HG02642 (cell line): ENCODE measurements around the gene SERTAD2.

Experiments used
- ATAC-seq: cut with Tn5 transposase; IDR thresholded peaks from one replicate; pipeline ENCODE4 v1.9.1; 2021; ENCODE audit warnings: mild to moderate bottlenecking; ENCODE audit not compliant: unreplicated experiment, poor library complexity

Gene SERTAD2, protein sequence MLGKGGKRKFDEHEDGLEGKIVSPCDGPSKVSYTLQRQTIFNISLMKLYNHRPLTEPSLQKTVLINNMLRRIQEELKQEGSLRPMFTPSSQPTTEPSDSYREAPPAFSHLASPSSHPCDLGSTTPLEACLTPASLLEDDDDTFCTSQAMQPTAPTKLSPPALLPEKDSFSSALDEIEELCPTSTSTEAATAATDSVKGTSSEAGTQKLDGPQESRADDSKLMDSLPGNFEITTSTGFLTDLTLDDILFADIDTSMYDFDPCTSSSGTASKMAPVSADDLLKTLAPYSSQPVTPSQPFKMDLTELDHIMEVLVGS

DNA sequence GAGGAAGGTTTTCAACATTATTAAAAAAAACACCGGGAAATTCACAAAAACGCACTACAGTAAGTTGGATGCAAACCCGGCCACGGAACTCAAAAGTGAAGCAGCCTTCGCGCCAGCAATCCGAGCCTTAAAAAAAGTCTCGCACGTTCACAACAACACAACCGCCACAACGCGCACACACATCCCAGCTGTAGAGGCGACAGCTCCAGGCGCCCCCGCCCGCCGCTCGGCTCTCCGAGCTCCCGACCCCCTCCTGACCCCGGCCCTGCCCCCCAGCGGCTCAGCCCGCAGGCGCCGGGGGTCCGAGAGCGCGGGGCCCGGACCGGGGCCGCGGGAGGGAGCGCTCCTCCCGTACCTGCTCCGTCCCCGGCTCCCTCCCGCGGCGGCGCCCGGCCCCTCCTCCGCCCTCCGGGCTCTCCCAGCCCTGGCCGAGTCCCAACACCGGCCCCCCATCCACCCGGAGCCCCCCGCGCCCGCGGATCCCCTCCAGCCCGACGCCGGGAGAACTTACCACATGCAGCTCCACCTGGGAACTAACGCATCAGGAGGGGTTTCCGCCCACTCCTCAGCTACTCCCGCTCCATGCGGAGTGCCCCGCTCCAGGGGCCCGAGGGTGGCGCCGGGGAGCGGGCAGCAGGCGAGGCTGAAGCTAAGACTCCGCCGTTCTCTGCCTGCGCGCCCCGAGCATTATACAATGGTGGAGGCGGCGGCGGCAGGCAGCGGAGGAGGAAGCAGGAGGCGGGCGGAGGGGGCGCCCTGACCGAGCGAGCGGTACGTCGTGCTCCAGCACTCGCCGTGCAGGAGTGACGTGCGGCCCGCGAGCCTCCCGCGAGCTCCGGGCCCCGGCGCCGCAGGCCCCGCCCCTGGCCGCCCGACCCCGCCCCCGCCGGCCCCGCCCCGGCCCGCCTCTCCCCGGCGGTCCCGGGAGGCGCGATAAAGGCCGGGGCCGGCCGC lies at the start of gene SERTAD2:
Gene SERTAD2 (minus strand): TSS at position 805 of the 954 bp plus-strand sequence. CDS start 17,042 bp downstream, outside the sequence.
- ATAC-seq: peak; percentile 80

GRCh38 chr2:64700133-64700809 lies 46.6 kb upstream of the SERTAD2 start:
- peak; percentile 38 for ATAC-seq

DNA sequence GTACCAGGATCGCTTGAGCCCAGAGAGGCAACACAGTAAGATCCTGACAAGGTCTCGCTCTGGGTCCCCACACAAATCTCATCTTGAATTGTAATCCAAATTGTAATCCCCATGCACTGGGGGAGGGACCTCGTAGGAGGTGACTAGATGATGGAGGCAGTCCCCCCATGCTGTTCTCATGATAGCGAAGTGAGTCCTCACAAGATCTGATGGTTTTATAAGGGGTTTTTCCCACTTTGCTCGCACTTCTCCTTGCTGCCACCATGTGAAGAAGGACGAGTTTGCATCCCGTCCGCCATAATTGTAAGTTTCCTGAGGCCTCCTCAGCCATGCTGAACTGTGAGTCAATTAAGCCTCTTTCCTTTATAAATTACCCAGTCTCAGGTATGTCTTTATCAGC lies 46.0 kb upstream of the SERTAD2 start:
- ATAC-seq: peak; percentile 27

- ATAC-seq: peak; percentile 85
Measured at GRCh38 chr2:64698668-64699444, 45.1 kb upstream of the SERTAD2 start.

- ATAC-seq: no peak
Measured at GRCh38 chr2:64698177-64698643, 44.5 kb upstream of the SERTAD2 start.

DNA sequence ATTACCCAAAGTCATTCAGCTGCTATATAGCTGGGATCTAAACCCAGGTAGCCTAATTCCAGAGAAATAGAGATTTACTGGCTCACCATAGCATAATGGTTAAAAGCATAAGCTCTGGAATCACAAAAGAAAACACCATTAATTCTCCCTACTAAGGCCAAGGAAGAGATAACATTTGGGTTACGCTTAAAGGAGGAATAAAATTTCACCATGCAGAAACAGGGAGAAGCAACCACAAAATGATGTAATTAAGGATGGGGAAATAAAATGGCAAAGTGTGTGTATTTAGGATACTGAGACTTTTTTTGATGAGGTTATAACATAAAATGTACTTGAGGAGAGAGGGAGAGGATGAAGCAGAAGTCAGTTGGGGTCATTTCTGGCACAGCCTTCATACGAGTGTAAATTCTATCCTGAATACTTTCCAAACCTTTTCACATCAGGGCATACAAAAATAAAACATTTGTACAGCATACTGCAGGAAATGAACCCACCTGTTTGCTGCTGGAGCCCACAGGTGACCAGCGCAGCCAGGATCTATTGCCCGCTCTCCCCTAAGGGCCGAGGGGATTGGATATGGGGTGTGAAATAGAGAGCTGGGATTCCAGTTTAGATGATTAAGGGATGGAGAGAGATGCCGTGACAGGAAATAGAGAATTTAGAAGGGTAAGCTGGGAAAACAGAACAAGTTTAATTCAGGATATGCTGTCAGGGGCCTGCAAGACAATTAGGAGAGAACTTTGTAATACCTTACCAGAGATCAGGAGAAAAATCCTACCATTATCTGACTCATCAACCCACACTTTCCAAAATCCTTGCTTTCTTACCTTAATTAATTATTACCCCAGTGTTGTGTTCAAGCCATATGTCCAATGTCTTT lies 43.8 kb upstream of the SERTAD2 start:
- ATAC-seq: no peak

- no peak for ATAC-seq
Measured at GRCh38 chr2:64696636-64697035, 42.9 kb upstream of the SERTAD2 start.

GRCh38 chr2:64695721-64696261 lies 42.1 kb upstream of the SERTAD2 start:
- ATAC-seq: no peak

DNA sequence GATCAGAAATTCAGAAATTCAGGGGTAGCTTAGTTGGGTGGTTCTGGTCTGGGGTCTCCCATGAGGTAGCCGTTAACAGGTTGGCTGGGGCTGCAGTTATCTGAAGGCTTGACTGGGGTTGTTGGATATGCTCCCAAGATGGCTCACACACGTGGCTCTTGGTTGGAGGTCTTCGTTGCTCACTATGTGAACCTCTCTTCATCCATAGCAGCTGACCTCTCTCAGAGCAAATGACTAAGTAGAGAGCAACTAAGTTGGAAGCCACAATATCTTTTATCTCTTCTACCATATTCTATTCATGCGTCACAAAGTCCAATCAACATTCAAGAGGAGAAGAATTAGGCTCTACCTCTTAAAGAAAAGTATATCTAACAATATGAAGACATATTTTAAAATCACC lies 38.7 kb upstream of the SERTAD2 start:
- no peak for ATAC-seq

GRCh38 chr2:64688909-64689308 lies 35.2 kb upstream of the SERTAD2 start:
- ATAC-seq: no peak

GRCh38 chr2:64686283-64686956 lies 32.7 kb upstream of the SERTAD2 start:
- no peak for ATAC-seq

- ATAC-seq: no peak
Measured at GRCh38 chr2:64685430-64685829, 31.7 kb upstream of the SERTAD2 start.

DNA sequence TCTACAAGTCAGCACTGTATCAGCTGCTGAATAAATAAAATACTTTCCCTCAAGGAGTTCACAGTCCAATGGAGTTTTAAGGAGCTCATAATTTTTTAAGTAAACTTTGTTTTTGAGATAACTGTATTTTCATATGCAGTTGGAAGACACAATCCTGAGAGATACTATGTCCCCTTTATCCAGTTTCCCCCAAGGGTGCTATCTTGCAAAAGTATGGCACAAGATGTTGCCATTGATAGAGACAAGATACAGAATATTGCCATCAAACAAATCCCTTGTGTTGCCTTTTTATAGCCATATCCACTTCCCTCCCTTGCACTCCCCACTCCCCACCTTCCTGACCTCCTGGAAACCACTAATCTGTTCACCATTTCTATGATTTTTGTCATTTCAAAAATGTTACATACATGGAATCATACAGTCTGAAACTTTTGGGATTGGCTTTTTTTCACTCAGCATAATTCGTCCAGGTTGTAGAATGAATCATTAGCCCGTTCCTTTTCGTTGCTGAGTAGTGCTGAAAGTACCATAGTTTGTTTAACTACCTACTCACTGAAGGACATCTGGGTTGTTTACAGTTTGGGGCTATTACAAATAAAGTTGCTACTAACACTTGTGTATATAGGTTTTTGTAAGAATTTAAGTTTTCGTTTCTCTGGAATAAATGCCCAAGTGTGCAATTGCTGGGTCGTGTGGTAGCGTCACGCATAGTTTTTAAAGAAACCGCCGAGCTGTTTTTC lies 30.2 kb upstream of the SERTAD2 start:
- no peak for ATAC-seq

DNA sequence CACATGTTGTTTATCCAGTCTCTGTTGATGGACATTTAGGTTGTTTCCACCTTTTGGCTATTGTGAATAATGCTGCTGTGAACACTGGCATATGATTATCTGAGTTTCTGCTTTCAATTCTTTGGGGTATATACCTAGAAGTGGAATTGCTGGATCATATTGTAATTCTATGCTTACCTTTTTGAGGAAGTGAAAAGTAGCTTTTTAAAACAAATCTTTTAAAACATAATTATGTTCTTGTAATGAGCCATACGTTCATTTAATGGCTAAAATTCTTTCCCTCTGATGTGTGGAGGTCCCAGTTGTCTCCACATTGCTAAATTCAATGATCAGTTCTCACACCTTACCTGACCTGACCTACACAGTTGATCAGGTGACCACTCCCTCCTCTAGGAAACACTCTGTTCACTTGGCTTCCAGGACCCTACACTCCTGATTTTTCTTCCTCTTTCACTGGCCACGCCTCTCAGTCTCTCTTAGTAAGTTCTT lies 27.8 kb upstream of the SERTAD2 start:
- no peak for ATAC-seq

DNA sequence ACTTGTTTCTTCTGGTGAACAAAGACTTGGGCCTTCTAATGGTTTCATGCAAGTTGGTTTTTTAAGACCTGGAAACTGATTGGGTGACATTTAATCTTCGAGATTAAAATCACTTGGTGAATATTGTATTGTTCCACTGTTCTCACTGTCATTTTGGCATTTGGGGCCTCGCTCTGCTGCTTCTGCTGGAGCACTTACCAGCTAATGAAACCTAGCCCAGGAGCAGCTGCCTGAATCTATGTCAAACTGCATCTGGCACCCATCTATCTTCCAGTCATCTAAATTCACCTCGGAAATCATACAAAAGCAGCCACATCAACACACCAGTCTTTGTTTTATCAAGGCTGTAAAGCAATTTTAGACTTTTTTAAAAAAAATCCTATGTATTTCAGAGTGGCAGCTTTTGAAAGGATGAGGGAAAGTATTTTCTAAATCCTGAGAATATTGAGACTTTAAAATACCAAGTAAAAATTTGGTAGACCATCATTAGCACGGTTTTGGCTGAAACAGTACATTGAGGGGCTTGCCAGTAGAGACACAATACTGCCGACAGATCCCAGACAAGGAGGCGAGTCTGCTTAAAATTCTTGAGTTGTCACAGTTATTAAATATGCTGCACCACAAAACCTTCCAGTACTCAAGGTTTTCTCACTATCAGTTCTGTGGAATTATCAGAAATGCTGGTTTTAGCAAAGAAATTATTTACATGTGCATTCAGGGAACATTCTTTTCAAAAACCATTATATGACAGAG lies 26.1 kb upstream of the SERTAD2 start:
- no peak for ATAC-seq

DNA sequence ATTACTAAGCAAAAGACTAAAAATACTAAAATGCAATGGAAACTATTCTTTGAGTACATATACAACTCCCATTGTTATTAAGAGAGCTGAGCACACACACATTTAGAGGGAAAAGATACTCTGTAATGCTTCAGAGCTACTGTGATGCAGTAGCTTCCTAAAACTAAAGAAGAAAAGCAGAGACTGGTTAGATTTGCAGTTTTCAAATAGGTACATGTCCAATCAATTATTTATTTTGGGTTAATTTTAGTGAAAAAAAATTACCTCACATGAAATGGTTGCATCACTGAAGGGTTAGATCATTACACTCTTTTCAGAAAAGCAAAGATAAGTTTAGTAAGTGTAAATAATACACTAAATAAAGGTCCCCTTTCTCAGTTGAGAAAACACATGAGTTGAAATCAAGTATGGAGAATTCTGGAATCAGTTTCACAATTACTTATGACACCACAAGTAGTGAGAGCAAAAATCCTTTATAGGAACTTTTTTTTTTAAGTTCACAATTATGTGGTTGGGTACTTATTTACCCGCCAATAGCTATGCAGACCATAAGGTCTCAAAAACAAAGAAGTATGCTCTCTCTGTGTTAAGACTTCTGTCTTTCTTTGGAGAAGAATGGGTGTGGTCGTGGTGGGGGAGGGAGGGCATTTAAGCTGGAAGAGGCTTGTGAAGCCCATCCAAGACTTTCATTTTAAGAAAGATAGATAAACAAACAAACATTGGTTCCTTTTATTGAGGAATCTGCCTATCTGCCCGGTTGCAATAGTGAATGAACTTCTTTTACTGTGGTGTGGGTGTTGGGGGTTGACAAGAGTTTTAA lies 25.3 kb upstream of the SERTAD2 start:
- ATAC-seq: no peak
